LNCAP (cell line): Measurements from ENCODE around the gene BBX.

ENCODE experiments used
- CTCF ChIP-seq: fragments of 450-650 bp; IDR thresholded peaks from 2 replicates; pipeline ENCODE4 v1.5.1; 2017; ENCODE audit warnings: mild to moderate bottlenecking

The BBX gene

DNA sequence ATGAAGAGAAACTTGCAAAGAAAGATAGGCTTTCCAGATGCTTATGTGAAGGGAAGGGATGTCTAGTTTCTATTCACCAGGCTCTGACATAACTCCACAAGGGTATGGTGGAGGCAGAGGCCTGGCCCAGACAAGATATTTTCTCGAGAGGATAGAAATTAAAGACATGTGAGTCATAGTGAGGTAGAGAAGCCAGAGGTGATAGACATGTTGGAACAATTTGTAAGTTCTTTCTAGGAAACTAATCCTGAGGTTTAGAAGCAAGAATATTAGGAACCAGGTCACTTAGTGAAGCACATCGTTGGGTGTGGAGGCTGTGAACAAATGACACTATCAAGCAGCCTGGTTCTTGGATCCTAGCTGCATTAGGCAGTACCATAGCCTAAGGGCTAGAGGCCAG, 176.9 kb downstream of the BBX start:
- no peak for TF ChIP-seq CTCF

- no peak for TF ChIP-seq CTCF
Observed at GRCh38 chr3:107701299-107701698, 178.5 kb downstream of the BBX start.

GRCh38 chr3:107704477-107704876, 181.7 kb downstream of the BBX start:
- TF ChIP-seq CTCF: no peak

DNA sequence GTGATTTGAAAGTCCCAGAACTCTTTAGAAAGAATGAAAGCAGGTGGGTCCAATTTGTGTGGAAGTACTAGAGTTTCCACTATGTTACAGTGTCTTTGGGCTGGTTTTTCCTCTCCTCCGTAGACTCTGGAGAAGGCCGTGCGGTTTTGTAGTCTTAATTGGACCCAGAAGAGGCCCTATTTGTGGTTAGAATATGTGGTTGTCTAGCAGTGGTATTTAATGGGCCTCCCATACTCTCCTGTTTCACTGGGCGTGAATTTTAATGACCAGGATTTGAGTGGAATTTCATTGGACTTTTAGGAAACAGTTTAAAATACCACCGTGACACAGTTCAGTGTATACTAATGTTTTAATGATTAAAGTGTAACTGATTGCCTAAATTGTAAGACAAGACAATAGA, 182.3 kb downstream of the BBX start:
- TF ChIP-seq CTCF: no peak

- no peak for TF ChIP-seq CTCF
Observed at GRCh38 chr3:107710851-107711250, 188.1 kb downstream of the BBX start.

DNA sequence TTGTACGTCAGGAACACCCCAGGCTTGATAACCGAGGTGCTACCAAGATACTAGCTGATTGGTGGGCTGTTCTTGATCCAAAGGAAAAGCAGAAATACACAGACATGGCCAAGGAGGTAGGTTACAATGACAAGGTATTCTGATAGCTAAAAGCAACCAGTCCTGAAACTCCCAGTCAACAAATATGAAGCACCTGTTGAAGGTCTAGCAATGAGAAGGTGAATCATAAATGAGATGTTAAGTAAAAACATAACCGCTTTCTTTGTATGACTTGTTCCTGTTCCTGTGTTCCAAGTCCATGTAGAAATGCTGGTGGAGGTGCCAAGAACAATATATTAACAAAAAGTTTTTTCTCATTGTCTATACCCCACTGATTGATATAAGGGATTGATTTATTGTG, 194.0 kb downstream of the BBX start:
- TF ChIP-seq CTCF: no peak

DNA sequence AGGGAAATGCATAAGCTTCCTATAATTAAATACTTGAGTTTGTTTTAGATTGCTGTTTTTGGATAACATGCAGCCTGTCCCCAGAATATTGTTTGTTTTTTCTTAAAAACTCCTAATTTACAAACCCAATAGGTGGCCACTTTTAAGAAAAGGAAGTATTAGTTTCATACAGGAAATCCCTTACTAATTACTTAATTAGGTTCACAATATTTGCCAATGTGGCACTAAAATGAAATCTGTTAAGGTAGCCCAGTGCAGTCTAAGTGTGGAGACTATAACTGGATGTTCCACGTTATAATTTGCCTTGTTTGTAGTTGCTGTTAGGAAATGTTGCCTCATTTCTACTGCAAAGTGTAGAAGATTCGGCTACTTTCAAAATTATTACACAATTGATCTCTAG, 195.8 kb downstream of the BBX start:
- no peak for TF ChIP-seq CTCF

DNA sequence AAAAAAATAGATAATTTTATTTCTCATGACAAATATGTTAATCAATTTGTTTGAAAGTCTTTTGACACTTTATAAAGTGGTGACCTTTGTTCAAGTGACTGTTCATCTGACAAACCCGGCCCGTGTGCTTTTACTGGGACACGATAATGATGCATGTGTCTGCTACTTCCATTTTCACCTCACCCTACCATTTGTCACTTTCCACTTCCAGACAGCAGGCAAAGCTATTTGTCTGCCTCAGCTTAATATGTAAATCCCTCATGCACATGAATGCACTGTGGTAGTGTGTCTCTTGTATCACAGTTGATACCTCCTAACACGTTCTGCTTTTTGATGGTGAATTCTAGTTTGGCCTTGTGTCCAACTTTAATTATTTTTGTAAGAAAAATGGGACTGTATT, 204.3 kb downstream of the BBX start:
- TF ChIP-seq CTCF: no peak
